ENCODE measurements around the gene PPARD. TPM values are rescaled to one million over a fixed set of nuclear protein-coding genes. Genes with fewer than 3 reads are reported as not detected.
"Not testable (repeated sequence)": the region's sequence is repeated elsewhere in the genome, so short reads cannot be mapped to it uniquely, and the experiment has no call there.

Gene PPARD
- polyA plus RNA-seq, 1 donor, result 26.3 TPM

GRCh38 chr6:35382015-35382414, 39.7 kb downstream of the PPARD start:
- peaks cover 4% of the 10 kb centered on the region for H3K9me3 ChIP-seq (ENCODE audit: control insufficient read depth, low read depth, low read length)
- no peaks in the 10 kb centered on the region for H3K36me3 ChIP-seq (ENCODE audit: control insufficient read depth, insufficient read depth, low read length)
- no peak for DNase-seq
- H3K4me3 ChIP-seq (ENCODE audit: low read length), result no peak overlapping the region
- WGBS (ENCODE audit: insufficient coverage, low lambda C conversion rate), result no CpG with 5 or more reads among the region's 6 CpGs
- H3K27me3 ChIP-seq (ENCODE audit: control insufficient read depth, insufficient read depth, low read length), result no peaks in the 10 kb centered on the region
- H3K27ac ChIP-seq (ENCODE audit: low read length), result no peak overlapping the region
- peaks cover 14% of the 10 kb centered on the region for H3K4me1 ChIP-seq (ENCODE audit: control insufficient read depth, insufficient read depth, low read length)

GRCh38 chr6:35385457-35386202, 43.3 kb downstream of the PPARD start:
- WGBS (ENCODE audit: insufficient coverage, low lambda C conversion rate), result 27% methylated on average over 3 of the region's 14 CpGs

GRCh38 chr6:35386989-35387388, 44.6 kb downstream of the PPARD start:
- Histone ChIP-seq H3K27ac (ENCODE audit: low read length) (peak overlapping the region; percentile 69), H3K9me3 (ENCODE audit: control insufficient read depth, low read depth, low read length) (peaks cover 4% of the 10 kb centered on the region), H3K4me1 (ENCODE audit: control insufficient read depth, insufficient read depth, low read length) (peaks cover 21% of the 10 kb centered on the region), H3K4me3 (ENCODE audit: low read length) (no peak overlapping the region), H3K27me3 (ENCODE audit: control insufficient read depth, insufficient read depth, low read length) (no peaks in the 10 kb centered on the region), H3K36me3 (ENCODE audit: control insufficient read depth, insufficient read depth, low read length) (no peaks in the 10 kb centered on the region)
- no CpG with 5 or more reads among the region's 4 CpGs for WGBS (ENCODE audit: insufficient coverage, low lambda C conversion rate)
- DNase-seq, result no peak

More at GRCh38 chr6:35385457-35386202, 43.3 kb downstream of the PPARD start:
- Histone ChIP-seq H3K27me3 (ENCODE audit: control insufficient read depth, insufficient read depth, low read length) (no peaks in the 10 kb centered on the region), H3K27ac (ENCODE audit: low read length) (peak overlapping the region; percentile 69), H3K4me3 (ENCODE audit: low read length) (no peak overlapping the region), H3K9me3 (ENCODE audit: control insufficient read depth, low read depth, low read length) (peaks cover 4% of the 10 kb centered on the region), H3K36me3 (ENCODE audit: control insufficient read depth, insufficient read depth, low read length) (no peaks in the 10 kb centered on the region), H3K4me1 (ENCODE audit: control insufficient read depth, insufficient read depth, low read length) (peaks cover 21% of the 10 kb centered on the region)
- peak; percentile 60 to 83 for DNase-seq

- no CpG with 5 or more reads among the region's 5 CpGs for WGBS (ENCODE audit: insufficient coverage, low lambda C conversion rate)
- H3K27me3 ChIP-seq (ENCODE audit: control insufficient read depth, insufficient read depth, low read length), result no peaks in the 10 kb centered on the region
- no peak overlapping the region for H3K4me3 ChIP-seq (ENCODE audit: low read length)
- H3K27ac ChIP-seq (ENCODE audit: low read length), result no peak overlapping the region
- no peak for DNase-seq
- peaks cover 2% of the 10 kb centered on the region for H3K9me3 ChIP-seq (ENCODE audit: control insufficient read depth, low read depth, low read length)
- H3K4me1 ChIP-seq (ENCODE audit: control insufficient read depth, insufficient read depth, low read length), result peaks cover 25% of the 10 kb centered on the region
- H3K36me3 ChIP-seq (ENCODE audit: control insufficient read depth, insufficient read depth, low read length), result no peaks in the 10 kb centered on the region
These were observed 45.7 kb downstream of the PPARD start for GRCh38 chr6:35388030-35388429.

GRCh38 chr6:35388772-35389352, 46.5 kb downstream of the PPARD start:
- Histone ChIP-seq H3K27me3 (ENCODE audit: control insufficient read depth, insufficient read depth, low read length) (no peaks in the 10 kb centered on the region), H3K36me3 (ENCODE audit: control insufficient read depth, insufficient read depth, low read length) (no peaks in the 10 kb centered on the region), H3K4me1 (ENCODE audit: control insufficient read depth, insufficient read depth, low read length) (peaks cover 30% of the 10 kb centered on the region), H3K27ac (ENCODE audit: low read length) (no peak overlapping the region), H3K9me3 (ENCODE audit: control insufficient read depth, low read depth, low read length) (no peaks in the 10 kb centered on the region), H3K4me3 (ENCODE audit: low read length) (no peak overlapping the region)
- no peak for DNase-seq
- no CpG with 5 or more reads among the region's 5 CpGs for WGBS (ENCODE audit: insufficient coverage, low lambda C conversion rate)

GRCh38 chr6:35389386-35389785, 47.0 kb downstream of the PPARD start:
- peaks cover 34% of the 10 kb centered on the region for H3K4me1 ChIP-seq (ENCODE audit: control insufficient read depth, insufficient read depth, low read length)
- H3K36me3 ChIP-seq (ENCODE audit: control insufficient read depth, insufficient read depth, low read length); DNase-seq; H3K27me3 ChIP-seq (ENCODE audit: control insufficient read depth, insufficient read depth, low read length); H3K9me3 ChIP-seq (ENCODE audit: control insufficient read depth, low read depth, low read length); H3K4me3 ChIP-seq (ENCODE audit: low read length): not testable (repeated sequence)
- H3K27ac ChIP-seq (ENCODE audit: low read length), result peak overlapping the region; percentile 26
- WGBS (ENCODE audit: insufficient coverage, low lambda C conversion rate), result no CpG with 5 or more reads among the region's 9 CpGs

- H3K36me3 ChIP-seq (ENCODE audit: control insufficient read depth, insufficient read depth, low read length), result no peaks in the 10 kb centered on the region
- H3K27ac ChIP-seq (ENCODE audit: low read length), result no peak overlapping the region
- H3K9me3 ChIP-seq (ENCODE audit: control insufficient read depth, low read depth, low read length), result no peaks in the 10 kb centered on the region
- WGBS (ENCODE audit: insufficient coverage, low lambda C conversion rate), result 100% methylated on average over 1 of the region's 7 CpGs
- no peak for DNase-seq
- no peak overlapping the region for H3K4me3 ChIP-seq (ENCODE audit: low read length)
- H3K4me1 ChIP-seq (ENCODE audit: control insufficient read depth, insufficient read depth, low read length), result peaks cover 28% of the 10 kb centered on the region
- no peaks in the 10 kb centered on the region for H3K27me3 ChIP-seq (ENCODE audit: control insufficient read depth, insufficient read depth, low read length)
These were observed 49.0 kb downstream of the PPARD start for GRCh38 chr6:35391240-35391968.

GRCh38 chr6:35392111-35392702, 49.8 kb downstream of the PPARD start:
- Histone ChIP-seq H3K27me3 (ENCODE audit: control insufficient read depth, insufficient read depth, low read length) (no peaks in the 10 kb centered on the region), H3K9me3 (ENCODE audit: control insufficient read depth, low read depth, low read length) (no peaks in the 10 kb centered on the region), H3K27ac (ENCODE audit: low read length) (no peak overlapping the region), H3K4me1 (ENCODE audit: control insufficient read depth, insufficient read depth, low read length) (peaks cover 29% of the 10 kb centered on the region), H3K36me3 (ENCODE audit: control insufficient read depth, insufficient read depth, low read length) (no peaks in the 10 kb centered on the region), H3K4me3 (ENCODE audit: low read length) (no peak overlapping the region)
- peak in 1 of 2 donors; percentile 18 for DNase-seq
- WGBS (ENCODE audit: insufficient coverage, low lambda C conversion rate), result no CpG with 5 or more reads among the region's 12 CpGs

- H3K27me3 ChIP-seq (ENCODE audit: control insufficient read depth, insufficient read depth, low read length), result no peaks in the 10 kb centered on the region
- WGBS (ENCODE audit: insufficient coverage, low lambda C conversion rate), result no CpG with 5 or more reads among the region's 6 CpGs
- peaks cover 37% of the 10 kb centered on the region for H3K4me1 ChIP-seq (ENCODE audit: control insufficient read depth, insufficient read depth, low read length)
- DNase-seq, result no peak
- no peak overlapping the region for H3K27ac ChIP-seq (ENCODE audit: low read length)
- no peaks in the 10 kb centered on the region for H3K36me3 ChIP-seq (ENCODE audit: control insufficient read depth, insufficient read depth, low read length)
- H3K4me3 ChIP-seq (ENCODE audit: low read length), result no peak overlapping the region
- H3K9me3 ChIP-seq (ENCODE audit: control insufficient read depth, low read depth, low read length), result no peaks in the 10 kb centered on the region
These were observed 50.7 kb downstream of the PPARD start for GRCh38 chr6:35392773-35393672.

Measured in large intestine (tissue), 3 donors.